H9 (cell line): Measurements from ENCODE around the gene RTP3. TPM values are rescaled to one million over a fixed set of nuclear protein-coding genes. Genes with fewer than 3 reads are reported as not detected.

Experiments used
- DNase-seq: peaks from one replicate; pipeline ENCODE4 v3.0.0-alpha.2; 2017
- H2AFZ ChIP-seq: one replicate; pipeline ENCODE4 v1.6.1; 2013; ENCODE audit warnings: mild to moderate bottlenecking, low read length, control low read depth, moderate library complexity
- H2AK5ac ChIP-seq: 2 replicates; pipeline ENCODE4 v1.6.1; 2013; ENCODE audit warnings: low read length, control low read depth, mixed read lengths; ENCODE audit not compliant: insufficient read length
- H2BK120ac ChIP-seq: one replicate; pipeline ENCODE4 v1.6.1; 2013; ENCODE audit warnings: low read depth, mild to moderate bottlenecking, low read length, control low read depth, inconsistent platforms; ENCODE audit not compliant: poor library complexity, severe bottlenecking
- H2BK12ac ChIP-seq: 2 replicates; pipeline ENCODE4 v1.6.1; 2013; ENCODE audit warnings: low read length, control low read depth, mixed read lengths, low read depth; ENCODE audit not compliant: insufficient read length
- H2BK15ac ChIP-seq: 2 replicates; pipeline ENCODE4 v1.6.1; 2013; ENCODE audit warnings: low read depth, low read length, control low read depth
- H2BK20ac ChIP-seq: one replicate; pipeline ENCODE4 v1.6.1; 2013; ENCODE audit warnings: low read depth, mild to moderate bottlenecking, low read length, control low read depth, inconsistent platforms; ENCODE audit not compliant: poor library complexity, severe bottlenecking
- H2BK5ac ChIP-seq: 2 replicates; pipeline ENCODE4 v1.6.1; 2013; ENCODE audit warnings: low read length, control low read depth, mixed read lengths; ENCODE audit not compliant: insufficient read length
- H3K14ac ChIP-seq: 2 replicates; pipeline ENCODE4 v1.6.1; 2013; ENCODE audit warnings: low read length, control low read depth; ENCODE audit not compliant: insufficient read depth
- H3K18ac ChIP-seq: 2 replicates; pipeline ENCODE4 v1.6.1; 2013; ENCODE audit warnings: low read depth, mild to moderate bottlenecking, mixed read lengths, low read length, control low read depth; ENCODE audit not compliant: insufficient read length
- H3K23ac ChIP-seq: 2 replicates; pipeline ENCODE4 v1.6.1; 2013; ENCODE audit warnings: low read length, control low read depth, mixed read lengths, low read depth; ENCODE audit not compliant: insufficient read length
- H3K23me2 ChIP-seq: 2 replicates; pipeline ENCODE4 v1.6.1; 2013; ENCODE audit warnings: low read depth, mild to moderate bottlenecking, mixed read lengths, low read length, control low read depth; ENCODE audit not compliant: insufficient read length, poor library complexity, severe bottlenecking
- H3K27ac ChIP-seq: 2 replicates; pipeline ENCODE4 v1.5.1; 2013; ENCODE audit warnings: low read length, control low read depth, mixed read lengths, low read depth; ENCODE audit not compliant: insufficient read length
- H3K27me3 ChIP-seq: 2 replicates; pipeline ENCODE4 v1.6.1; 2013; ENCODE audit warnings: low read length, control low read depth, inconsistent platforms; ENCODE audit not compliant: insufficient read depth
- H3K4ac ChIP-seq: 2 replicates; pipeline ENCODE4 v1.6.1; 2013; ENCODE audit warnings: low read depth, mild to moderate bottlenecking, control low read depth, inconsistent platforms, low read length, moderate library complexity
- H3K4me1 ChIP-seq: 2 replicates; pipeline ENCODE4 v1.6.1; 2013; ENCODE audit warnings: low read length, control low read depth, inconsistent platforms; ENCODE audit not compliant: insufficient read depth
- H3K4me2 ChIP-seq: 2 replicates; pipeline ENCODE4 v1.6.1; 2013; ENCODE audit warnings: low read length, control low read depth, mixed read lengths; ENCODE audit not compliant: insufficient read length, insufficient read depth
- H3K56ac ChIP-seq: 2 replicates; pipeline ENCODE4 v1.6.1; 2013; ENCODE audit warnings: low read depth, mild to moderate bottlenecking, mixed read lengths, low read length, control low read depth; ENCODE audit not compliant: insufficient read length
- H3K79me1 ChIP-seq: 2 replicates; pipeline ENCODE4 v1.6.1; 2013; ENCODE audit warnings: low read depth, mild to moderate bottlenecking, moderate library complexity, low read length, control low read depth, inconsistent platforms; ENCODE audit not compliant: insufficient read depth, poor library complexity, severe bottlenecking
- H3K79me2 ChIP-seq: 2 replicates; pipeline ENCODE4 v1.6.1; 2013; ENCODE audit warnings: low read length, control low read depth, inconsistent platforms; ENCODE audit not compliant: insufficient read depth
- H3K9ac ChIP-seq: 2 replicates; pipeline ENCODE4 v1.6.1; 2013; ENCODE audit warnings: low read length, control low read depth, mixed read lengths; ENCODE audit not compliant: insufficient read length; ENCODE audit errors: extremely low read depth
- H3K9me3 ChIP-seq: one replicate; pipeline ENCODE4 v1.6.1; 2013; ENCODE audit warnings: low read depth, low read length, inconsistent platforms; ENCODE audit not compliant: control insufficient read depth
- H3T11ph ChIP-seq: one replicate; pipeline ENCODE4 v1.6.1; 2013; ENCODE audit warnings: mild to moderate bottlenecking, low read length, control low read depth, inconsistent platforms
- H4K20me1 ChIP-seq: one replicate; pipeline ENCODE4 v1.6.1; 2013; ENCODE audit not compliant: control insufficient read depth, insufficient read length, insufficient read depth
- H4K5ac ChIP-seq: 2 replicates; pipeline ENCODE4 v1.6.1; 2013; ENCODE audit warnings: low read depth, mild to moderate bottlenecking, mixed read lengths, low read length, control low read depth; ENCODE audit not compliant: insufficient read length
- H4K8ac ChIP-seq: replicated peaks from 2 replicates; pipeline ENCODE4 v1.6.1; 2013; ENCODE audit warnings: low read length, control low read depth, mixed read lengths, low read depth; ENCODE audit not compliant: insufficient read length
- H4K91ac ChIP-seq: 2 replicates; pipeline ENCODE4 v1.6.1; 2013; ENCODE audit warnings: low read depth, mild to moderate bottlenecking, moderate library complexity, mixed read lengths, low read length, control low read depth; ENCODE audit not compliant: insufficient read length
- H3K27ac Mint-ChIP-seq, 3 experiments: 2 replicates in 2 of 3; 3 replicates in 1 of 3; pipeline ENCODE4 v1.8.0; 2020 to 2021; ENCODE audit warnings: mixed read lengths in 3 of 3, mild to moderate bottlenecking in 1 of 3, moderate library complexity in 1 of 3
- H3K27me3 Mint-ChIP-seq: 2 replicates; pipeline ENCODE4 v1.8.0; 2021; ENCODE audit warnings: low read depth, mild to moderate bottlenecking, moderate library complexity, mixed read lengths
- H3K36me3 Mint-ChIP-seq, 3 experiments: 2 replicates in 2 of 3; 3 replicates in 1 of 3; pipeline ENCODE4 v1.8.0; 2020 to 2021; ENCODE audit warnings: low read depth in 3 of 3, mixed read lengths in 3 of 3; ENCODE audit not compliant: insufficient read depth in 1 of 3
- H3K4me1 Mint-ChIP-seq, 2 experiments: 2 replicates each; pipeline ENCODE4 v1.8.0; 2020; ENCODE audit warnings: mixed read lengths in 2 of 2
- H3K4me3 Mint-ChIP-seq, 2 experiments: 2 replicates in 1 of 2; 3 replicates in 1 of 2; pipeline ENCODE4 v1.8.0; 2020 to 2021; ENCODE audit warnings: mild to moderate bottlenecking in 2 of 2, mixed read lengths in 2 of 2, moderate library complexity in 1 of 2
- H3K9me3 Mint-ChIP-seq, 2 experiments: 2 replicates in 1 of 2; 3 replicates in 1 of 2; pipeline ENCODE4 v1.8.0; 2020; ENCODE audit warnings: mild to moderate bottlenecking in 2 of 2, mixed read lengths in 2 of 2, moderate library complexity in 1 of 2
- WGBS: extraction: QIAGEN DNeasy Blood & Tissue Kit; methylation state at CpG from one replicate; pipeline ENCODE4 v1.1.7; 2013; ENCODE audit warnings: missing lambda C conversion rate, low lambda C conversion rate, mixed read lengths; ENCODE audit not compliant: insufficient read length; ENCODE audit errors: extremely low coverage; 5-methylcytosine and 5-hydroxymethylcytosine counted together
- total RNA-seq: library from RNA; stranded (reverse); gene quantifications from 2 replicates; pipeline ENCODE4 v1.2.1, GENCODE V29; 2021
- TF ChIP-seq, protein P1 (sequence below): fragments of 200-600 bp; sonication (generic); conservative IDR thresholded peaks from 3 replicates; pipeline ENCODE4 v1.8.0; 2021; ENCODE audit warnings: antibody characterized with exemption, mild to moderate bottlenecking

Gene RTP3
- total RNA-seq, 1 experiment from 2014 or later, result not detected

DNA sequence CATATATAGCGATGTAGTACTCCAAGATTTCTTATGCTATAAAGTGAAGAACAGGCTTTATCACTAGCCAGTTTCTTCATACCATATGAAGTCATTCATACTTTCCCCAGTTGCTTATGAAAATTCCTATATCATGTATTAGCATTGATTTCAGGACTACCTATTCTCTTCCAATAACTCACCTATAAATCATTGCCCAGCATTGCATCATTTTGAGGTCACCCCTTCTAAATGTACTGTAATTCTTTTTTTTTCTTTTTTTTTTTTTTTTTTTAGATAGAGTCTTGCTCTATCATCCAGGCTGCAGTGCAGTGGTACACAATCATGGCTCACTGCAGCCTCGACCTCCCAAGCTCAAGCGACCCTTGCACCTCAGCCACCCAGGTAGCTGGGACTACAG is 27.1 kb downstream of the RTP3 start:
- Histone ChIP-seq H3K9ac (no peak overlapping the region), H2BK15ac (no peak overlapping the region), H3K4ac (no peak overlapping the region), H2BK5ac (no peak overlapping the region), H4K91ac (no peak overlapping the region), H3K79me2 (no peaks in the 10 kb centered on the region), H3K23me2 (no peaks in the 10 kb centered on the region), H3K27ac (no peak overlapping the region), H4K5ac (no peak overlapping the region), H3K56ac (no peak overlapping the region), H3K14ac (no peak overlapping the region), H3K23ac (no peak overlapping the region), H3K9me3 (no peaks in the 10 kb centered on the region), H2BK20ac (no peak overlapping the region), H3K4me2 (no peak overlapping the region), H2AFZ (no peak overlapping the region), H3K79me1 (no peaks in the 10 kb centered on the region), H3K27me3 (no peaks in the 10 kb centered on the region), H2BK120ac (no peak overlapping the region), H2AK5ac (no peak overlapping the region), H4K8ac (no peak overlapping the region), H2BK12ac (no peak overlapping the region), H4K20me1 (no peaks in the 10 kb centered on the region), H3K18ac (no peak overlapping the region), H3T11ph (no peak overlapping the region), H3K4me1 (no peaks in the 10 kb centered on the region)
- TF ChIP-seq, protein P1, sequence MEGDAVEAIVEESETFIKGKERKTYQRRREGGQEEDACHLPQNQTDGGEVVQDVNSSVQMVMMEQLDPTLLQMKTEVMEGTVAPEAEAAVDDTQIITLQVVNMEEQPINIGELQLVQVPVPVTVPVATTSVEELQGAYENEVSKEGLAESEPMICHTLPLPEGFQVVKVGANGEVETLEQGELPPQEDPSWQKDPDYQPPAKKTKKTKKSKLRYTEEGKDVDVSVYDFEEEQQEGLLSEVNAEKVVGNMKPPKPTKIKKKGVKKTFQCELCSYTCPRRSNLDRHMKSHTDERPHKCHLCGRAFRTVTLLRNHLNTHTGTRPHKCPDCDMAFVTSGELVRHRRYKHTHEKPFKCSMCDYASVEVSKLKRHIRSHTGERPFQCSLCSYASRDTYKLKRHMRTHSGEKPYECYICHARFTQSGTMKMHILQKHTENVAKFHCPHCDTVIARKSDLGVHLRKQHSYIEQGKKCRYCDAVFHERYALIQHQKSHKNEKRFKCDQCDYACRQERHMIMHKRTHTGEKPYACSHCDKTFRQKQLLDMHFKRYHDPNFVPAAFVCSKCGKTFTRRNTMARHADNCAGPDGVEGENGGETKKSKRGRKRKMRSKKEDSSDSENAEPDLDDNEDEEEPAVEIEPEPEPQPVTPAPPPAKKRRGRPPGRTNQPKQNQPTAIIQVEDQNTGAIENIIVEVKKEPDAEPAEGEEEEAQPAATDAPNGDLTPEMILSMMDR, result no peak
- Mint-ChIP-seq H3K4me1 (peaks cover 7% of the 10 kb centered on the region in 2 experiments; a peak in 3 of 4 replicates), H3K9me3 (no peaks in the 10 kb centered on the region), H3K4me3 (no peak overlapping the region), H3K27me3 (no peaks in the 10 kb centered on the region), H3K36me3 (no peaks in the 10 kb centered on the region), H3K27ac (no peak overlapping the region)
- no peak for DNase-seq
- no CpG with 5 or more reads among the region's 3 CpGs for WGBS
